Fibroblast of pulmonary artery (primary cell): ENCODE measurements around the gene GTF2H4.
A peak's percentile ranks its signal among the peaks of the same experiment; 100 is the strongest.
"Not testable (repeated sequence)": the region's sequence is repeated elsewhere in the genome, so short reads cannot be mapped to it uniquely, and the experiment has no call there.

Experiments used
- DNase-seq: peaks from one replicate; pipeline ENCODE4 v3.0.0-alpha.2; 2010; ENCODE audit warnings: low read depth
- H3K4me3 ChIP-seq: replicated peaks from 2 replicates; pipeline ENCODE4 v1.5.1; 2011; ENCODE audit warnings: low read depth, mild to moderate bottlenecking, control low read depth, low read length, moderate library complexity
- CTCF ChIP-seq: IDR thresholded peaks from 2 replicates; pipeline ENCODE4 v1.5.1; 2011; ENCODE audit warnings: mild to moderate bottlenecking, control low read depth, low read length, inconsistent platforms; ENCODE audit errors: missing control alignments

The GTF2H4 gene

GRCh38 chr6:30897882-30898281, 10.1 kb upstream of the GTF2H4 start:
- no peak overlapping the region for H3K4me3 ChIP-seq
- no peak for DNase-seq
- no peak for TF ChIP-seq CTCF

GRCh38 chr6:30898750-30899360, 9.2 kb upstream of the GTF2H4 start:
- no peak for TF ChIP-seq CTCF
- no peak for DNase-seq
- no peak overlapping the region for H3K4me3 ChIP-seq

- no peak for DNase-seq
- no peak for TF ChIP-seq CTCF
- no peak overlapping the region for H3K4me3 ChIP-seq
Measured at GRCh38 chr6:30900863-30901417, 7.1 kb upstream of the GTF2H4 start.

- DNase-seq: no peak
- H3K4me3 ChIP-seq: no peak overlapping the region
- TF ChIP-seq CTCF: no peak
Measured at GRCh38 chr6:30901436-30901835, 6.6 kb upstream of the GTF2H4 start.

GRCh38 chr6:30902196-30902595, 5.8 kb upstream of the GTF2H4 start:
- not testable (repeated sequence) for H3K4me3 ChIP-seq, DNase-seq

- no peak overlapping the region for H3K4me3 ChIP-seq
- TF ChIP-seq CTCF: no peak
- DNase-seq: no peak
Measured at GRCh38 chr6:30902709-30903108, 5.3 kb upstream of the GTF2H4 start.

- TF ChIP-seq CTCF: no peak
- no peak for DNase-seq
- no peak overlapping the region for H3K4me3 ChIP-seq
Measured at GRCh38 chr6:30903236-30903635, 4.8 kb upstream of the GTF2H4 start.

GRCh38 chr6:30907290-30907757, 683 bp upstream of the GTF2H4 start:
- not testable (repeated sequence) for DNase-seq
- H3K4me3 ChIP-seq: peak overlapping the region; percentile 82
